OCI-LY1 (cell line): ENCODE data around the gene GFOD2.

ENCODE experiments used
- H2AFZ ChIP-seq: fragments of 200-600 bp; sonication (generic), shearing (Covaris generic); 2 replicates; pipeline ENCODE4 v1.6.0; 2014; ENCODE audit warnings: antibody characterized with exemption, mild to moderate bottlenecking, low read length
- H3F3A ChIP-seq: fragments of 200-600 bp; sonication (generic), shearing (Covaris generic); 2 replicates; pipeline ENCODE4 v1.6.0; 2014; ENCODE audit warnings: mild to moderate bottlenecking, antibody characterized with exemption, low read length, moderate library complexity; ENCODE audit not compliant: insufficient read depth
- H3K27ac ChIP-seq: fragments of 200-600 bp; sonication (generic); 2 replicates; pipeline ENCODE4 v1.5.1; 2014; ENCODE audit warnings: low read length, mixed run types, mild to moderate bottlenecking, low read depth; ENCODE audit not compliant: poor library complexity, severe bottlenecking
- H3K27me3 ChIP-seq: fragments of 200-600 bp; sonication (generic); 2 replicates; pipeline ENCODE4 v1.6.0; 2014; ENCODE audit warnings: antibody characterized with exemption, mild to moderate bottlenecking, low read length, moderate library complexity; ENCODE audit not compliant: insufficient read depth
- H3K36me3 ChIP-seq: fragments of 200-600 bp; sonication (generic); 2 replicates; pipeline ENCODE4 v1.6.1; 2014; ENCODE audit warnings: mild to moderate bottlenecking, antibody characterized with exemption, low read length, moderate library complexity, mixed read lengths; ENCODE audit not compliant: insufficient read depth
- H3K4me1 ChIP-seq: fragments of 200-600 bp; sonication (generic); 2 replicates; pipeline ENCODE4 v1.5.1; 2014; ENCODE audit warnings: mild to moderate bottlenecking, low read length, moderate library complexity; ENCODE audit not compliant: insufficient read depth, severe bottlenecking
- H3K4me2 ChIP-seq: fragments of 200-600 bp; sonication (generic), shearing (Covaris generic); 2 replicates; pipeline ENCODE4 v1.6.1; 2014; ENCODE audit warnings: low read length
- H3K4me3 ChIP-seq: fragments of 200-600 bp; sonication (generic); 2 replicates; pipeline ENCODE4 v1.5.1; 2014; ENCODE audit warnings: low read length, low read depth, mild to moderate bottlenecking, mixed read lengths; ENCODE audit not compliant: poor library complexity, severe bottlenecking
- H3K79me2 ChIP-seq: fragments of 200-600 bp; shearing (Covaris generic); 2 replicates; pipeline ENCODE4 v1.6.1; 2016; ENCODE audit warnings: mixed run types, low read length, mixed read lengths; ENCODE audit not compliant: insufficient read depth
- H3K9ac ChIP-seq: fragments of 200-600 bp; sonication (generic), shearing (Covaris generic); 2 replicates; pipeline ENCODE4 v1.6.1; 2014; ENCODE audit warnings: mild to moderate bottlenecking, low read length, mixed read lengths
- H3K9me2 ChIP-seq: fragments of 200-600 bp; sonication (generic), shearing (Covaris generic); 2 replicates; pipeline ENCODE4 v1.6.1; 2014; ENCODE audit warnings: low read depth, mild to moderate bottlenecking, low read length, mixed read lengths
- H3K9me3 ChIP-seq: fragments of 200-600 bp; shearing (Covaris generic); 2 replicates; pipeline ENCODE4 v1.6.1; 2014; ENCODE audit warnings: low read length, mixed read lengths
- H4K20me1 ChIP-seq: fragments of 200-600 bp; sonication (generic), shearing (Covaris generic); 2 replicates; pipeline ENCODE4 v1.6.0; 2016; ENCODE audit warnings: mild to moderate bottlenecking, low read length; ENCODE audit not compliant: insufficient read depth
- CTCF ChIP-seq: fragments of 200-600 bp; sonication (generic), shearing (Covaris generic); IDR thresholded peaks from 2 replicates; pipeline ENCODE4 v1.5.1; 2017; ENCODE audit warnings: mild to moderate bottlenecking, antibody characterized with exemption, low read length, moderate library complexity, mixed read lengths
- EZH2 ChIP-seq: fragments of 200-600 bp; sonication (generic), shearing (Covaris generic); IDR thresholded peaks from 2 replicates; pipeline ENCODE4 v1.8.0; 2017; ENCODE audit warnings: borderline replicate concordance, mixed run types, mild to moderate bottlenecking, antibody characterized with exemption, low read length, moderate library complexity, mixed read lengths

Gene GFOD2

DNA sequence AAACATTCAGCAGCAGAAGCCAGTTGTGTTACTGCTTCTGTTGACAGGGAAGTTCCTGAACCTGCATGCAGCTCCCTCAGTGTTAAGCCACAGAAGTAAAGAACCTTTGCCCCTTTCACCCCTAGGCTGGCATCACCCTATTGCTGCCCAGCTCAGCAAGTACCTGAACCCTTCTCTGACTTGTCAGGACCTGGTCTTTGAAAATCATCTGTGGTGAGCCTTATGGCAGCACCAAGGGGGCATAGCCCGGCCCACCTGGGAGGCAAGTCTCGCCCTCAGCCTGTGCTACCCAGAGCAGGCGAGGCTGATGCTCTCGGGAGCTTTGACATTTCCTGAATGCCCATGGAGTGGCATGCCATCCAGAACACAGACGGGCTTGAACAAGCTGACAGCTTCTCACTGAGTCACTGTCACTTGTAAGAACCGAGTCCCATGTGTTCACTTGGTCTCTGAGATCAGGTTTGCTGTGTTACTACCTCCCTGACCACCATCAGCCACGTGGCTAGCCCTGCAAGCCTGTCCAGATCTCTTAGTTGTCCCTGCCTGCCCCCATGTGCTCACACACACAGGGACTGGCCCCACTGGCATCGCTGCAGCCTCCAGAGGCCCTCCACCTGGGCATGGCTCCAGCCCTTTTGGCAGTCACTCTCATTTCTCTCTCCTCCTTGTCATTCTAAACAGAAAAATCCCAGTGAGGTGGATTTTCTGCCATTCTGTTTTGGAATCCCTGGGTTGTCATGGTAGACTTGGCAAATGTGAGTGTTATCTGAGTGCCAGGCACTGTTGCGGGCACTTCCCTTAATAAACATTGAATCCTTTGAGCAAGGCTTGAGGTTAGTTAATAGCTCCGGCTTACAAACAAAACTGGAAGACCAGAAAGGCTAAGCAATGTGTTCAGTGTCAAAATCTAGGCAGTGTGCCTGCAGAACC lies 77.1 kb downstream of the GFOD2 start:
- Histone ChIP-seq H2AFZ (no peak overlapping the region), H3K4me3 (no peak overlapping the region), H3K27ac (peak overlapping the region; percentile 19), H3K79me2 (no peaks in the 10 kb centered on the region), H3K4me2 (no peak overlapping the region), H3K4me1 (peaks cover 28% of the 10 kb centered on the region), H3F3A (peaks cover 5% of the 10 kb centered on the region; the same call in 1 of the 2 replicates), H3K9ac (no peak overlapping the region), H3K9me2 (no peaks in the 10 kb centered on the region), H3K36me3 (peaks cover 41% of the 10 kb centered on the region), H3K27me3 (no peaks in the 10 kb centered on the region), H3K9me3 (no peaks in the 10 kb centered on the region), H4K20me1 (no peaks in the 10 kb centered on the region)
- TF ChIP-seq EZH2 = no peak
- no peak for TF ChIP-seq CTCF

GRCh38 chr16:67637625-67638024 lies 81.5 kb downstream of the GFOD2 start:
- Histone ChIP-seq H2AFZ (no peak overlapping the region), H3K79me2 (no peaks in the 10 kb centered on the region), H3K36me3 (peaks cover 66% of the 10 kb centered on the region), H3K4me1 (no peaks in the 10 kb centered on the region), H3K27me3 (no peaks in the 10 kb centered on the region), H3K9ac (no peak overlapping the region), H3K4me2 (no peak overlapping the region), H3K27ac (no peak overlapping the region), H3K9me2 (no peaks in the 10 kb centered on the region), H4K20me1 (no peaks in the 10 kb centered on the region), H3F3A (peaks cover 2% of the 10 kb centered on the region; the same call in 1 of the 2 replicates), H3K9me3 (no peaks in the 10 kb centered on the region), H3K4me3 (no peak overlapping the region)
- TF ChIP-seq EZH2 (no peak), CTCF (no peak)

DNA sequence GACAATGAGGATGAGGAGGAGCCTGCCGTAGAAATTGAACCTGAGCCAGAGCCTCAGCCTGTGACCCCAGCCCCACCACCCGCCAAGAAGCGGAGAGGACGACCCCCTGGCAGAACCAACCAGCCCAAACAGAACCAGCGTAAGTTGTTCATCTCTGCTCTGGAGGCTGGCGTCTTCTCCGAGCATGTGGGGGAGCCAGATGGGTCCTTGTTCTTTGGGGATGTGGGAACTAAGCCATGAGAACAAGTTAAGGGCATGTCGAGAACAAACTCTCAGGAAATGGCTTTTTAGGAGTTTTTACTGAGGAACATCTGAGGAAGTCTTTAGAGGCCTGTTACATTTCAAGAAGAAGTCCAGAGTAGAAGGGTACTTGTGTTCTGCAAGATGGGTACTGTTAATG lies 82.4 kb downstream of the GFOD2 start:
- Histone ChIP-seq H2AFZ (no peak overlapping the region), H3K9me2 (no peaks in the 10 kb centered on the region), H3K4me2 (no peak overlapping the region), H3K9me3 (no peaks in the 10 kb centered on the region), H3K36me3 (peaks cover 75% of the 10 kb centered on the region), H4K20me1 (no peaks in the 10 kb centered on the region), H3K27ac (no peak overlapping the region), H3K9ac (no peak overlapping the region), H3F3A (no peaks in the 10 kb centered on the region), H3K27me3 (no peaks in the 10 kb centered on the region), H3K4me1 (no peaks in the 10 kb centered on the region), H3K79me2 (no peaks in the 10 kb centered on the region), H3K4me3 (no peak overlapping the region)
- TF ChIP-seq CTCF (no peak), EZH2 (no peak)
